GM21360 (cell line): Measurements from ENCODE around the gene OR8D1.
"Not testable (repeated sequence)": the region's sequence is repeated elsewhere in the genome, so short reads cannot be mapped to it uniquely, and the experiment has no call there.

ENCODE experiments used
- ATAC-seq: cut with Tn5 transposase; IDR thresholded peaks from one replicate; pipeline ENCODE4 v1.9.1; 2021; ENCODE audit warnings: mild to moderate bottlenecking, moderate library complexity; ENCODE audit not compliant: unreplicated experiment

Gene OR8D1

GRCh38 chr11:124294687-124295086 lies 19.1 kb downstream of the OR8D1 start:
- no peak for ATAC-seq

DNA sequence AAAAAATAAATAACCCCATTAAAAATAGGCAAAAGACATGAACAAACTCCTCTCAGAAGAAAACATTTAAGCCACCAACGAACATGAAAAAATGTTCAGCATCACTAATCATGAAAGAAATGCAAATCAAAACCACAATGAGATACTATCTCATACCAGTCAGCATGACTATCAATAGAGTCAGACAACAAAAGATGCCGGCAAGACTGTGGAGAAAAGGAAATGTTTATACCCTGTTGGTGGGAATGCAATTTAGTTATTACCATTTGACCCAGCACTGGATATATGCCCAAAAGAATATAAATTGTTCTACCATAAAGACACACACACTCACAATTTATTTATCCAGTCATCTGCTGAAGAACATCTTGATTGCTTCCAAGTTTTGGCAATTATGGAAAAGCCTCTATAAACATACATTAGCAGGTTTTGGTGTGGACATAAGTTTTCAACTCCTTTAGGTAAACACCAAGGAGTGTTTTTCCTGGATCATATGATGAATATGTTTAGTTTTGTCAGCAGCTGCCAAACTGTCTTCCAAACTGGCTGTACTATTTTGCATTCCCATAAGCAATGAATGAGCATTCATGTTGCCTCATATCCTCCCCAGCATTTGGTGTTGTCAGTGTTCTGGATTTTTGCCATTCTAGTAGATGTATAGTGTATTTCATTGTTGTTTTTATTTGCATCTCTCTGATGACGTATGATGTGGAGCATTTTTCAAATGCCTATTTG lies 28.0 kb downstream of the OR8D1 start:
- ATAC-seq, result no peak

- ATAC-seq, result no peak
Observed at GRCh38 chr11:124278261-124278660, 35.5 kb downstream of the OR8D1 start.

- no peak for ATAC-seq
Observed at GRCh38 chr11:124277804-124278203, 35.9 kb downstream of the OR8D1 start.

GRCh38 chr11:124277207-124277606 lies 36.5 kb downstream of the OR8D1 start:
- ATAC-seq, result no peak

GRCh38 chr11:124276081-124276480 lies 37.7 kb downstream of the OR8D1 start:
- no peak for ATAC-seq

DNA sequence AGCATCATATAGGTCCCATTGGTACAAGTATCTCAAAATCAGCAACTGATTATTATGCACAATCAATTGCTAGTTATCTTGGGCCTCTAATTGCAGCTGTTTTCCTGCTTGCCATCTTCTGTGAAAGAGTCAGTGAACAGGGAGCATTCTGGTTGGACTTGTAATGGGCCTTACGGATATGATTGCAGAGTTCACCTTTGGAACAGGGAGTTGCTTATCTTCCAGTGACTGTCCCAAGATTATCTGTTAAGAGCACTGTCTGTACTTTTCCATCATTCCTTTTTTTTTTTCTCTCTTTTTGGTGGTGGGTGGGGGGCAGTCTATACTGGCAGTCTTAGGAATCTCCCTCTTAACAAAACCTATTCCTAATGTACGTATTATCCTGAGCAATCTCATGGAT lies 39.7 kb downstream of the OR8D1 start:
- no peak for ATAC-seq

DNA sequence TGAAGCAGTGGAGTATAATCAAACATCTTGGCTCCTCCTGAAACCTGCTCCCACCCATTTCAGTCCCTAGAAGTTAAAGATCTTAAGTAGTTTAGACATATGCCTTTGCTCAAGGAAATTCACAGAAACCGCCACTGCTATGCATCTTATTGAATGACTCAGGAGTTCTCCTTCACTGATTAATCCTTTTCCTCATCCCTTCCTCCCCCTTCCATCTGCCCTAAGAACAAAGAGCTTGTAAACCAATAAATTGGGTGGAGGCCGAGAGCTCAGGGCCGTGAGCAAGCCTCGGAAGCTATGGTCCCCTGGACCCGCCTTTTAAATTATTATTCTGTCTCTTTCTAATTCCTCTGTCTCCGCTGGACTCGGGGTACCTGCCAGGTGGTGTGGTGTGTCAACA lies 42.9 kb downstream of the OR8D1 start:
- ATAC-seq, result not testable (repeated sequence)

DNA sequence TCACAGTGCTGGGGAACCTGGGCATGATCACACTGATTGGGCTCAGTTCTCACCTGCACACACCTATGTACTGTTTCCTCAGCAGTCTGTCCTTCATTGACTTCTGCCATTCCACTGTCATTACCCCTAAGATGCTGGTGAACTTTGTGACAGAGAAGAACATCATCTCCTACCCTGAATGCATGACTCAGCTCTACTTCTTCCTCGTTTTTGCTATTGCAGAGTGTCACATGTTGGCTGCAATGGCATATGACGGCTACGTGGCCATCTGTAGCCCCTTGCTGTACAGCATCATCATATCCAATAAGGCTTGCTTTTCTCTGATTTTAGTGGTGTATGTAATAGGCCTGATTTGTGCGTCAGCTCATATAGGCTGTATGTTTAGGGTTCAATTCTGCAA lies 48.7 kb downstream of the OR8D1 start:
- ATAC-seq, result not testable (repeated sequence)

DNA sequence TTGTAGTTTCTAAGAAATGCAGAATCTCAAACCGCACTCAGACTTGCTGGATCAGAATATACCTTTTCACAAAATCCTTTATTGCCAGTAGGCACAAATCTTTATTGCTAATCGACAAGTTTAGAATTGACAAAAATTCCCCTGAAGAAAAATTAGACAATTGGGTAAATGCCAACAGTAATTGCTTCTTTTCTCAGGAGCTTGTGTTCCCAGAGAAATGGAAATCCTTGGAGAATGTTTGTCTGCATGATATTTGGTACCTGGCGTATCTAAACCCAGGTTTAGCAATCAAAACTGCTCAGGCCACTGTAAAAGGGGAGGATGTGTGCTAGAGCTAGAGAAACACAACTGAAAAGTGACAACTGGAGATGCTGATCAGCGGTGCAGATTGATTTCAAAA lies 57.7 kb downstream of the OR8D1 start, which contains the start of gene OR8G5:
TSS of gene OR8G5 (plus strand) at position 301 of the 400 bp plus-strand sequence. CDS start 8,556 bp downstream, outside the sequence.
- ATAC-seq, result no peak
